VCaP (cell line): ENCODE measurements around the gene C3.
"Not testable (repeated sequence)": the region's sequence is repeated elsewhere in the genome, so short reads cannot be mapped to it uniquely, and the experiment has no call there.

Experiments used
- H3K27ac ChIP-seq: fragments of 450-650 bp; 2 replicates; pipeline ENCODE4 v1.5.1; 2017
- TF ChIP-seq, protein P1 (sequence below): fragments of 450-650 bp; conservative IDR thresholded peaks from 2 replicates; pipeline ENCODE4 v1.5.1; 2017; ENCODE audit warnings: mild to moderate bottlenecking, moderate library complexity

The C3 gene

DNA sequence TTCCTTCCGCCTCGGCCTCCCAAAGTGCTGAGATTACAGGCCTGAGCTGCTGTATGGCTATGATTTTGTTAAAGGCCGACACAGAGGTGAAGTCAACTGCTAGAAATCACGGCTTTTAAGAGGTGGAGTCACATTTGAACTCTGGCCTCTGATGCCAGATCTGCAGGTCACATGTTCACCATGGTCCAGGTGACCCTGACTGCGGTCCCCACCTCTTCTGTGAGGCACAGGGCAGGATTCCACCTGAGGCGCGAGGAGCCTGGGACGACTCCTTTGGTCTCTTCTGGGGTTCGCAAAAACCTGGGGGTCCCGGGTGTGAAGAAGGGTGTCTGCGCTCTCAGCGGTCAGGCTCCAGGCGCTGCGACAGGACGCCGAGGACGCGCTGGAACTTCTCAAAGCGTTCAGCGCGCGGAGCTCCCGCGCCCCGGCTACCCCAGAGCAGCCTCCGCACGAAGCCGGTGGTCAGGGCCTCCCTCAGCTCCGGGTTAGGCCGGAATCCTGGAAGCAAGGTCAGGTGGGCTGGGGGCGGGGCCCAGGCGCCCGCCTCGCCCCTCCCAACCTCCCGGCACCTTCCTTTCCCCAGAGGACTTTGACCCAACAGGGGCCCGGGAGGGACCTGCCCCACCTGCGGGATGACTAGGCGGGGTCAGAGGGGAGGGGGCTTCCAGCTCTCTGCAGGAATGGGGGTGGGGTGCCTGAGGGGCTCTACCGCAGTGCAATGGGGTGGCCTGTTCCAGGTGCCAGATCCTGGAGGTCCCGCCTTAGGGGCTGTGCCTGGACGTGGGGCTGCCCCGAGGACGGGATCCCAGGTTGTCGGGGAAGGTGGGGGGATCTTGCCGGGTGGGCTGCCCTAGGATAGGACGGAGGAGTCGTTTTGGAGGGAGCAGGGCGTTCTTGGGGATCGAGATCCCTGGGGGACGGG, 32.1 kb upstream of the C3 start:
- H3K27ac ChIP-seq = no peak overlapping the region
- TF ChIP-seq, protein P1, sequence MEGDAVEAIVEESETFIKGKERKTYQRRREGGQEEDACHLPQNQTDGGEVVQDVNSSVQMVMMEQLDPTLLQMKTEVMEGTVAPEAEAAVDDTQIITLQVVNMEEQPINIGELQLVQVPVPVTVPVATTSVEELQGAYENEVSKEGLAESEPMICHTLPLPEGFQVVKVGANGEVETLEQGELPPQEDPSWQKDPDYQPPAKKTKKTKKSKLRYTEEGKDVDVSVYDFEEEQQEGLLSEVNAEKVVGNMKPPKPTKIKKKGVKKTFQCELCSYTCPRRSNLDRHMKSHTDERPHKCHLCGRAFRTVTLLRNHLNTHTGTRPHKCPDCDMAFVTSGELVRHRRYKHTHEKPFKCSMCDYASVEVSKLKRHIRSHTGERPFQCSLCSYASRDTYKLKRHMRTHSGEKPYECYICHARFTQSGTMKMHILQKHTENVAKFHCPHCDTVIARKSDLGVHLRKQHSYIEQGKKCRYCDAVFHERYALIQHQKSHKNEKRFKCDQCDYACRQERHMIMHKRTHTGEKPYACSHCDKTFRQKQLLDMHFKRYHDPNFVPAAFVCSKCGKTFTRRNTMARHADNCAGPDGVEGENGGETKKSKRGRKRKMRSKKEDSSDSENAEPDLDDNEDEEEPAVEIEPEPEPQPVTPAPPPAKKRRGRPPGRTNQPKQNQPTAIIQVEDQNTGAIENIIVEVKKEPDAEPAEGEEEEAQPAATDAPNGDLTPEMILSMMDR = no peak

DNA sequence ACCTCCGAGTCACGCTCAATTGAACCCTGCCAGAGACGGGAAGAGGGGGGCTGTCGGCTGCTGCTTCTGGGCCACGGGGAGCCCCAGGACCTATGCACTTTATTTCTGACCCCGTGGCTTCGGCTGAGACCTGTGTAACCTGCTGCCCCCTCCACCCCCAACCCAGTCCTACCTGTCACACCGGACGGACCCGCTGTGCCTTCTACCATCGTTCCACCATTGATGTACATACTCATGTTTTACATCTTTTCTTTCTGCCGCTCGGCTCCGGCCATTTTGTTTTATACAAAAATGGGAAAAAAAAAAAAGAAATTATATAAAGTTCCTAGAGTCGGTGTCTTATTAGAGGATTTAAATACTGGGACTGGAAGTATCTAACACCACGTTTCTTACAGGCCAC, 30.7 kb upstream of the C3 start:
- TF ChIP-seq, protein P1 = no peak
- no peak overlapping the region for H3K27ac ChIP-seq

DNA sequence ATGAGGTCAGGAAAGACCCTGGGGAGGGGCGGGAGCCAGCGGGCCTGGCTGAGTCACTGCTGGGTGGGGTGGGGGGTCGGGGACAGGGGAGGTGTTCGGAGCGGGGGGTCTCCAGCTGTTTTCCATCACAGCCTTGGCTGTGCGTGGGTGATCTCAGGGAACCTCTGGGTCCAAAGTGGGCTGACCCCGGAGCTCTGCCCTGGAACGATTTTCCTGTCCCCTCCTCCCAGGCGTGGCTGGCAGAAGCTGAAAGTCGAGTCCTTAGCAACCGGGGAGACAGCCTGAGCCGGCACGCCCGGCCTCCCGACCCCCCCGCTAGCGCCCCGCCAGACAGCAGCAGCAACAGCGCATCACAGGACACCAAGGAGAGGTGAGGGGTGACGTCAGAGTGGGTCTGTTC, 29.6 kb upstream of the C3 start:
- TF ChIP-seq, protein P1 = no peak
- no peak overlapping the region for H3K27ac ChIP-seq

DNA sequence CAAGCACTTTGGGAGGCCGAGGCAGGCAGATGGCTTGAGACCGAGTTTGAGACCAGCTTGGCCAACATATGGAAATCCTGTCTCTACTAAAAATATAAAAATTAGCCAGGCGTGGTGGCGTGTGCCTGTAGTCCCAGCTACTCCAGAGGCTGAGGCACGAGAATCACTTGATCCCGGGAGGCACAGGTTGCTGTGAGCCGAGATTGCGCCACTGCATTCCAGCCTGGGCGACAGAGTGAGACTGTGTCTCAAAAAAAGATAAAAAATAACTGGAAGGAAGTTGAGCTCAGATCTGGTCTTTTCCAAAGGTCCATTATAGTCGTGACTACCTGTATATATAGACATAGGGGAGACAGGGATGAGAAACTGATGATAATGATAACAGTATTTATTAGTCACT, 28.1 kb upstream of the C3 start:
- H3K27ac ChIP-seq = not testable (repeated sequence)

DNA sequence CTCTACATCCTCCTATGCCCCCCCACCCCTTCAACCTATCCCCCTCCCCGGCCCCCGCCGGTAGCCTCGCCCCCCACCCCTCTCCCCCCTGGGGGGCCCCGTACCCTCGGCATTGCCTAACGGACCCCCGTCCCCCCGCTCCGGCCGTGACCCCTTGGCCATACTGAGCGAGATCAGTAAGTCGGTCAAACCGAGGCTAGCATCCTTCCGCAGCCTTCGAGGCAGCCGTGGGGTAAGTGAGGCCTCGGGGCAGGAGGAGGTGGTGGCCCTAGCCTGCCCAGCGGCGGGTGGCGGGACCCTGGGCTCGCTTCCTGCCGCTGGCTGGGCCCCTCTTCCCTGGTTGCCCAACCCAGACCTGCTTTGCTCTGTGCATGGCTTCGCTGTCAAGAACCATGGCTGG, 25.5 kb upstream of the C3 start:
- TF ChIP-seq, protein P1 = no peak
- no peak overlapping the region for H3K27ac ChIP-seq

DNA sequence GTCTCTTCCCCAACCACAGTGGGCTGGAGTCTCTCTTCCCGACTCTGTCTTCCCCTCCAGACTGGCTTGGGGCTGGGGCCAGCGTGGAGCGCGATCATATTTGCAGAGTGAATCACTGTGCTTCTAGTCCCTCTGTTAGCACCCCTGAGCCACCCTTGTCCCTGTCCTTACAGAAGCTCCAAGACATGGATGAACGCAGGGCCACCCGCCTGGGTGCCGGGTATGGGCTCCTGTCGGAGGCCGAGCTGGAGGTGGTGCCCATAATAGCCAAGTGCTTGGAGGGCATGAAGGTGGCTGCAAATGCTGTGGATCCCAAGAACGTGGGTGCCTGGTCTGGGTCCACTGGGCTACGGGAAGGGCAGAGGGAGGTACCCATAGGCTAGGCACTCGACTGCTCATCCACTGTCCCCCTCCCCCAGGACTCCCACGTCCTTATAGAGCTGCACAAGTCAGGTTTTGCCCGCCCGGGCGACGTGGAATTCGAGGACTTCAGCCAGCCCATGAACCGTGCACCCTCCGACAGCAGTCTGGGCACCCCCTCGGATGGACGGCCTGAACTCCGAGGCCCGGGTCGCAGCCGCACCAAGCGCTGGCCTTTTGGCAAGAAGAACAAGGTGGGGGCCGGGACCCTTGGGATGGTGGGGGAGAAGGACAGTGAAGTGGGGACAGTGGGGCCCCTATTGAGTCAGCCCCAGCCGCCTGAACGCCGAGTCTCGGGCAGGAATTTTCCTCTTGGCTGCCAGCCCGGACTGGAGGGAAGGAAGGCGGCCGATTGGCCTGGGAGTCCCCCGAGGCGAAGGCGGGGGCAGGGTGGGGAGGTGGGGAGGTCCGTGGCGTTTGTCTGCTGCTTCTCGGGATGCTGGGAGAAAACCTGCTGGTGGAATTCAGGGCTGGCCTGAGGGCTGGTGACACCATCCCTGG, 24.2 kb upstream of the C3 start:
- peak overlapping the region; percentile 16; the same call in 1 of the 2 replicates for H3K27ac ChIP-seq
- TF ChIP-seq, protein P1 = no peak

DNA sequence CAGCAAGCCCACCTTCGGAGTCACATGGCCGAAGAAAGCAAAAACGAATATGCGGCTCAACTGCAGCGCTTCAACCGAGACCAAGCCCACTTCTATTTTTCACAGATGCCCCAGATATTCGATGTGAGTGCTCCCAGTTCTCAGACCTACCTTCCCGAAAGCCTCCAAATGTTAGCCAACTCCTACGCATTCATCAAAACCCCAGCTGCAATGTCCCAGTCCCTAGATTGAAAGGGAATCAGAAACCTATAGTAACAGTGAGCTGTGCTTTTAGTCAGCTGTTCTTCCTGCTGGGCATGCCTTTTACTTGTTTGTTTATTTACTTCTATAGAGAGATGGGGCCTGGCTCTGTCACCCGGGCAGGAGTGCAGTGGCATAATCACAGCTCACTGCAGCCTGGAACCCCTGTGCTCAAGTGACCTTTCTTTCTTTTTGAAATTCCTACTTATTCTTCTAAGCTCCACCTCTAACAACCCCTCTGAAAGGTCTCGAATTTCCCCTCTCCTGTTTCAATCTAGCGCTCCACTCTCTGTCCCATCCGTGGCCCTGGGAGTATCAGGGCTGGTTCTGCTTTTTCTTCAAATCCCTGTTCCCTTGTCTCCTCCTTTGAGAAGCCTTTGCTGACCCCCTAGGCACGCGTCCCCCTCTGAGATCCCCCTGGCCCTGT, 23.4 kb upstream of the C3 start:
- TF ChIP-seq, protein P1 = no peak
- H3K27ac ChIP-seq = no peak overlapping the region
